Measurements from ENCODE around the gene TMEM63C. TPM values are rescaled to one million over a fixed set of nuclear protein-coding genes. Genes with fewer than 3 reads are reported as not detected.
"Not testable (repeated sequence)": the region's sequence is repeated elsewhere in the genome, so short reads cannot be mapped to it uniquely, and the experiment has no call there.

The TMEM63C gene
- polyA plus RNA-seq, 3 donors, result 0.12 to 1.8 TPM; not detected in 1

DNA sequence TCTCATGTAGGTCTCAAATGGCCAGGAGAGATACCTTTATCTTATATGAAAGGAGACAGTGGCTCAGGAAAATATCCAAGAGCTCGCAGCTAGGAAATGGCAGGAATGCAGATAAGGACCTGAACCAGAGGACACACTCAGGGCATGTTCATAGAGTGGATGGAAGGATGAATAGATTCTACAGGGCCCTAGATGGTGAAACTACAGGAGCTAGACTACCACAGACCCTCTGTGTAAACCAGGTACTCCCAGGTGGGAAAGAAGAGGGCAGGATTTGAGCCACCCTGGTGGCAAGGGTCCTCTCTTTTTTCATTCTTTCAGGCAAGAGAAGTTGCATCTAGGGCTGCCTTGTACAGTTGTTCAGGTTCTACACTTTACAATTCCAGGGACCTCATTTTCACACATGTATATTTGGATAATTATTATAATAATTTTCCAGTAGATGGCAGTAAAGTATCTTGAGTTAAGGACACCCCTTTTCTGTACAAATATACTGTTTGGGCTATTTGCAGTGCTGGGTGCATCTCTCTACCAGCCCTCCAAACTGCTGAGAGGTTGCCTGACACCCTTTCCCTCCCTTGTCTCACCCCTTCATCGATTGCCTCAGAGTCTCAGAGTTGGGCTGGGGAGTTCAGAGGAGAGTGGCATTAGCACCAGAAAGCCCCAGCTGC, 29.5 kb upstream of the TMEM63C start:
- 15 to 54% (median 38%) methylated on average over 2 of the region's 2 CpGs for WGBS, 3 donors
- H3K27ac ChIP-seq (ENCODE audit: low read depth, low read length), result no peak overlapping the region

- WGBS, 3 donors, result 84 to 95% (median 95%) methylated on average over 3 of the region's 3 CpGs
- H3K27ac ChIP-seq (ENCODE audit: low read depth, low read length), result no peak overlapping the region
Measured at GRCh38 chr14:77153802-77154201, 27.8 kb upstream of the TMEM63C start.

DNA sequence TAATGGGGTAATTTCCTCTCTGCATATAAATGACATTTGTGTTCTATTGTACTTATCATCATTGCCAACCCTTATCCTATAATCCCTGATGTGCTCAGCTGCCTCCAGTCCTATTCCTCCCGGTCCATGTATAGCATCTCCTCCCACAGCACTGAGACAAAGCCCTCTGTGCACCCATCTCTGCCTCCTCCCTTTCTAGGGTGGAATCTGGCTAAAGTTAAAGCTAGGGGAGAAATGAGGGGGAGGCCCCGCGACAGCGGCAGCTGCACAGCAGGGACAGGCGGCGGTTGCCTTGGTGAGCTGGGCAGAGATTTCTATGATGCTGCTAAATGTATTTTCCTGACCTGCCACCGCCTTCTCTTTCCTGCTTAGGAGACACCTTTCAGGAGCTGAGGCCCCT, 27.2 kb upstream of the TMEM63C start:
- no peak overlapping the region for H3K27ac ChIP-seq (ENCODE audit: low read depth, low read length)
- WGBS, 3 donors, result 33 to 46% (median 44%) methylated on average over 7 of the region's 7 CpGs

GRCh38 chr14:77155083-77155482, 26.5 kb upstream of the TMEM63C start:
- 54 to 85% (median 73%) methylated on average over 2 of the region's 2 CpGs for WGBS, 3 donors
- H3K27ac ChIP-seq (ENCODE audit: low read depth, low read length), result no peak overlapping the region

DNA sequence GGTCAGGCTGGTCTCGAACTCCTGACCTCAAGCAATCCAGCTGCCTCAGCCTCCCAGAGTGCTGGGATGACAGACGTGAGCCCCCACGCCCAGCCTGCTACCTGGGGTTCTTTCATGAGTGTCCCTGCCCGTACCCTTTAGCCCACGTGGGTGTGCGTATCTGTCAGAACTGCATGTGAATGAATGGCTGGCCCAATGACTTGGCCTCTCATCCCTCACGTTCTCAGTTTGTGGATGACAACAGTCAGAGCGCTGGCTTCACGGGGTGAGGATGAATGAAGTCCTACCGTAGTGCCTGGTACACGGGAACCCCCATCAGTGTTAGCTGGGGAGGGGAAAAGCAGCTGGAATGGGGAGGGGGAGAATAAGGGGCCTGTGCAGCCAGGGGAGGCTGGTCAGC, 23.9 kb upstream of the TMEM63C start:
- 43 to 52% (median 45%) methylated on average over 11 of the region's 11 CpGs for WGBS, 3 donors

DNA sequence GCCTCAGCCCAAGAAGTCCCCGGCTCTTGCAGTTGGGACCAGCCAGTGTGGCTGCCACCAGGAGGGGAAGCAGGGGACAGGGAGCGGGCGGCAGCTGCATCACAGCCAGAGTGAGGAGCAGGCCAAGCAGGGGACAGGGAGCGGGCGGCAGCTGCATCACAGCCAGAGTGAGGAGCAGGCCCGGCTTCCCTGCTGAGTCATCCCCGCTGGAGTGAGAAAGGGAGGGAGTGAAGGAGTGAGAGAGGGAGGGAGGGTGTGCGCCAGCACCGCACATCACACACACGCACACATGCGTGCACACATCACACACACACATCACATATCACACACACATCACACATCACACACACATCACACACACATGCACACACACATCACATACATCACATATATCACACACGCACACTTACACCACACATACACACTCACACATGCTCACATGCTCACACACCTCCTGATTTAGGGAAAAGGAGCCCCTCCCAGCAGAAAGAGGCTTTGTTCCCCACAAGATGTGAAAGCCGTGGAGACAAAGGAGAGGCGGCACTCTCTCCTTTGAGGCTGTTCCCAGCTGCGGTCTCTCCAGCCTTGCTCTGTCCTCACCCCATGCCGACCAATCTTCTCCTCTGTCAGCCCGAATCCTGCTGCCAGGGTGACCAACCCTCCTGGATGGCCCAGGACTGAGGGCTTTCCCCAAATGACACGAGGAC, 23.3 kb upstream of the TMEM63C start:
- no peak overlapping the region for H3K27ac ChIP-seq (ENCODE audit: low read depth, low read length)
- WGBS, 3 donors, result 7 to 17% (median 14%) methylated on average over 18 of the region's 18 CpGs

More for the DNA sequence above, 23.9 kb upstream of the TMEM63C start:
- H3K27ac ChIP-seq (ENCODE audit: low read depth, low read length), result no peak overlapping the region

GRCh38 chr14:77158882-77159255, 22.7 kb upstream of the TMEM63C start:
- WGBS, 3 donors, result 65 to 80% (median 74%) methylated on average over 2 of the region's 2 CpGs
- no peak overlapping the region for H3K27ac ChIP-seq (ENCODE audit: low read depth, low read length)

DNA sequence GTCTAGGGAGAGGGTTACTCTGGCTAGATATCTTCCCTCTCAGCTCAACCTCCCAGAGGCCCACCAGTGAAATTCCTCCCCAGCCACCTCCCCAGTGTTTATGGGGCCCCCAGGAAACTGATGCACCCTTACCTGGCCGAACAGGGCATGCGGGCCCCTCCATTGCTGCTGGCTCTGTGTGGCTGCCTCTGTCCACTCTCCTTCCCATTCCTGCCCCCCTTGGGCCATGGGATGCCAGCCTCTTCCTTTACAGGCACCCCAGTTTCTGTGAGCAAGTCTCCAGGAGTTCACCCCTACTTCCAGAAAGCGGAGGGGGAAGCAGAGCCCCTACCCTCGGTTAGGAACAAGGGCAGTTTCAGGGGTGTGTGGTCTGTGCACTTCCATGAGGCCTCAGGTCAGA, 20.6 kb upstream of the TMEM63C start:
- WGBS, 3 donors, result 68 to 75% (median 74%) methylated on average over 4 of the region's 4 CpGs
- H3K27ac ChIP-seq (ENCODE audit: low read depth, low read length), result no peak overlapping the region

DNA sequence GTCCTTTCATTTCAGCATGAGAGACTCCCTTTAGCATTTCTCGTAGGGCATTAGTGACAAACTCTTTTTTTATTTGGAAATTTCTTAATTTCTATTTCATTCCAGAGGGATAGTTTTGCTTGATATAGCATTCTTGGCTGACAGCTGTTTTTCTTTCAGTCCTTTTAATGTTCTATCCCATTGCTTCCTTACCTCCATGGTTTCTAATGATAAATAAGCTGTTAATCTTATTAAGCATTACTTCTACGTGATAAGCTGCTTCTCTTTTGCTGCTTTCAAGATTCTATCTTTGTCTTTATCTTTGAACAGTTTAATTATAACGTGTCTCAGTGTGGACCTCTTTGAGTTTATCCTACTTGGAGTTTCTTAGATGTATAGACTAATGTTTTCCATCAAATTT, 11.6 kb upstream of the TMEM63C start:
- WGBS, 3 donors, result 54 to 70% (median 66%) methylated on average over 3 of the region's 3 CpGs
- no peak overlapping the region for H3K27ac ChIP-seq (ENCODE audit: low read depth, low read length)

GRCh38 chr14:77172916-77173315, 8.7 kb upstream of the TMEM63C start:
- H3K27ac ChIP-seq (ENCODE audit: low read depth, low read length), result no peak overlapping the region
- WGBS, 3 donors, result 73 to 79% (median 78%) methylated on average over 5 of the region's 5 CpGs

- WGBS, 3 donors, result 91 to 92% (median 91%) methylated on average over 9 of the region's 9 CpGs
- H3K27ac ChIP-seq (ENCODE audit: low read depth, low read length), result not testable (repeated sequence)
Measured at GRCh38 chr14:77173911-77174617, 7.5 kb upstream of the TMEM63C start.

- H3K27ac ChIP-seq (ENCODE audit: low read depth, low read length), result no peak overlapping the region
- 53 to 85% (median 79%) methylated on average over 3 of the region's 3 CpGs for WGBS, 3 donors
Measured at GRCh38 chr14:77175843-77176242, 5.8 kb upstream of the TMEM63C start.

DNA sequence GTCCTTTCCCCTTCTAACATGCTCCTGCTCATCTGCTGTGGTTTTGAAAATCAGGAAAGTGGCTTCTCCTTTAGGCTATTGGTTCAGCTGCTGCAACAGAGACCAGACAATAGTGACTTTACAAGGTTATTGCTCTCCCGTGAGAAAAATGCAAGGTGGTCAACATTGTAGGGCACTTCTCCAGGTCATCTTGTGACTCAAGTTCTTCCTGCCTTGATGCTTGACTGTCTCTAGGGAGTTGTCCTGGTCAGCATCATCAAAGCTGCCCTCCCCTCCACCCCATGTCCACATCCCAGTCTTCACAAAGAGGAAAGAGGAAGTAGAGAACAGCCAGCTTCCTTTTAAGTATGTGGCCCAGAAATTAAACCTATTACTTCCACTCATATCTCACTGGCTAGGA, 3.9 kb upstream of the TMEM63C start:
- H3K27ac ChIP-seq (ENCODE audit: low read depth, low read length), result no peak overlapping the region
- WGBS, 3 donors, result 14 to 34% (median 19%) methylated on average over 1 of the region's 1 CpG

DNA sequence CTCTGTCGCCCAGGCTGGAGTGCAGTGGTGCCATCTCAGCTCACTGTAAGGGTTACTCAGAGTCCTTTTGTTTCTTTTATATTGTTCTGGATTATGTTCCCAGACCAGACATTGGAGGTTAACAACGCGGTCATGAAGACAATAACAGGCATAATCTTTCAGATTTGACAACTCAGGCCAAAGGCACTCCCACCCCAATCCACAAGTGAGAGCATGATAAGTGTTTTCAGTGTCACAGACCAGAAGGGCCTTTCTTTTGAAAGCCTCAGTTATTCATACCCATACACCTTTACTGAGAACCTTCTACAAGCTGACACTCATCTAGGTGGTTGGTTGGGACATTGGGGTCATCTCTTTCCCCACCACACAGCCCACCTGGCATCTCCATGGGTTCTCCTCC, 2.9 kb upstream of the TMEM63C start:
- no peak overlapping the region for H3K27ac ChIP-seq (ENCODE audit: low read depth, low read length)
- WGBS, 3 donors, result 44 to 54% (median 52%) methylated on average over 3 of the region's 3 CpGs

- H3K27ac ChIP-seq (ENCODE audit: low read depth, low read length), result no peak overlapping the region
- WGBS, 3 donors, result 35 to 43% (median 42%) methylated on average over 12 of the region's 12 CpGs
Measured at GRCh38 chr14:77180726-77181602, 634 bp upstream of the TMEM63C start.

DNA sequence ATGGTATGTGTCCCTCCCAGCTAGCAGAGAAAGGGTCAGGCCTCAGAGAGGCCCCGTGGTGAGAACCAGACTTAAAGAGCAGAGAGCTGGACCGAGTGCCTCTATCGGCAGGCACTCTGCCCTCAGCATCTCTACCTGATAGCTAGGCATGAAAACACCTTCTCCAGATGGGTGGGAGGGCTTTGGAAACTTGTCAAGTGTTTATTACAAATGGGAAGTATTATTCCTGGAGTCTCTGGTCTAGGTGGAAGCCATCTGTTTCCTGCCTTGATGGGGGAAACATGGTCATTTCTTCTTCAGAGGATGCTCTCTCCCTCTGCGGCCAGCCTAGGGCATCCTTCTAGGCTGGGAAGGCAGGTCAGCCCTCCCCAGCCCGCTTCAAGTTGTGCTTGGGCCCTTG, 2.3 kb downstream of the TMEM63C start:
- no peak overlapping the region for H3K27ac ChIP-seq (ENCODE audit: low read depth, low read length)
- whole genome bisulfite sequencing, 3 donors, result 44 to 67% (median 49%) methylated on average over 5 of the region's 5 CpGs

- 52 to 77% (median 58%) methylated on average over 11 of the region's 11 CpGs for WGBS, 3 donors
- H3K27ac ChIP-seq (ENCODE audit: low read depth, low read length), result no peak overlapping the region
Measured at GRCh38 chr14:77184396-77185092, 2.9 kb downstream of the TMEM63C start.

GRCh38 chr14:77185093-77185465, 3.5 kb downstream of the TMEM63C start:
- no peak overlapping the region for H3K27ac ChIP-seq (ENCODE audit: low read depth, low read length)
- WGBS, 3 donors, result 79 to 86% (median 80%) methylated on average over 2 of the region's 2 CpGs

Data from adipose tissue (tissue), 3 donors.